Measurements from ENCODE around the gene SST. TPM values are rescaled to one million over a fixed set of nuclear protein-coding genes. Genes with fewer than 3 reads are reported as not detected.

Gene SST
- total RNA-seq, 2 donors from 2014 or later = 482 to 738 TPM

GRCh38 chr3:187623285-187623814, 46.8 kb downstream of the SST start:
- 46 to 58% methylated on average over 5 of the region's 5 CpGs for WGBS, 2 donors
- H3K27me3 ChIP-seq = no peaks in the 10 kb centered on the region
- DNase-seq (no peak), ATAC-seq (no peak)
- no peak for TF ChIP-seq POLR2A (IDR thresholded peaks at IDR 0.05)
- TF ChIP-seq CTCF (IDR thresholded peaks at IDR 0.05) = no peak
- no peaks in the 10 kb centered on the region for H3K36me3 ChIP-seq (replicated peaks in 1 of 2; ENCODE audit: insufficient read depth in 1 of 2, low read depth in 2 of 2)
- no peaks in the 10 kb centered on the region for H3K4me1 ChIP-seq
- no peak overlapping the region for H3K27ac ChIP-seq
- intact Hi-C loops (cut with DNase I) = no loop called here
- H3K4me3 ChIP-seq = no peak overlapping the region
- H3K9me3 ChIP-seq = no peaks in the 10 kb centered on the region

DNA sequence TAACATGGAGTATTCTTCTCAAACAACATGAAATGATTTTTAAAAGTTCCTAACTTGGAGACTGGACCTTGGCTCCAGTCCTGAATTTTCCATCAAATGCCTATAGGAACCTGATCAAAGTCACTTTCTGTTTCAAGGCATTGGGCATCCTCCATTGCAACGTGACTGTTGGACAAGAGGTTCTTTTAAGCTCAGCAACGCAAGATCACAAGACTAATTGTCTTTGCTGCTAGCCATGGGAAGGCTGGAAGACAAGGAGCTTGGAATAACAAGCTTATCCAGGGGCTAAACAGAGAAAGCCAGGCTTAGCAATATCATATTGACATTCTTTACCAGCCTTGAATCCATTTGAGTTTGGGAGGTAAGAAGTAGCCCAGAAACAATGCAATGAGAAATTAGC, 48.3 kb downstream of the SST start:
- Histone ChIP-seq H3K27ac (no peak overlapping the region), H3K4me1 (no peaks in the 10 kb centered on the region), H3K27me3 (no peaks in the 10 kb centered on the region), H3K36me3 (replicated peaks in 1 of 2; ENCODE audit: insufficient read depth in 1 of 2, low read depth in 2 of 2) (no peaks in the 10 kb centered on the region), H3K4me3 (no peak overlapping the region), H3K9me3 (no peaks in the 10 kb centered on the region)
- no peak for DNase-seq
- TF ChIP-seq CTCF (IDR thresholded peaks at IDR 0.05) (no peak), POLR2A (IDR thresholded peaks at IDR 0.05) (no peak)
- ATAC-seq = no peak
- intact Hi-C loops (cut with DNase I) = no loop called here
- 58 to 61% methylated on average over 2 of the region's 2 CpGs for WGBS, 2 donors

- Histone ChIP-seq H3K27me3 (no peaks in the 10 kb centered on the region), H3K36me3 (replicated peaks in 1 of 2; ENCODE audit: insufficient read depth in 1 of 2, low read depth in 2 of 2) (no peaks in the 10 kb centered on the region), H3K9me3 (no peaks in the 10 kb centered on the region), H3K27ac (no peak overlapping the region), H3K4me3 (no peak overlapping the region), H3K4me1 (no peaks in the 10 kb centered on the region)
- TF ChIP-seq POLR2A (IDR thresholded peaks at IDR 0.05) = no peak
- no peak for TF ChIP-seq CTCF (IDR thresholded peaks at IDR 0.05)
- WGBS, 2 donors = 75 to 83% methylated on average over 2 of the region's 2 CpGs
- DNase-seq (no peak), ATAC-seq (no peak)
- intact Hi-C loops (cut with DNase I) = no loop called here
These were observed 50.7 kb downstream of the SST start for GRCh38 chr3:187619461-187619860.

Other genes starting within 250 kb of the SST start
- not detected for gene RTP2, start 32.2 kb upstream of the SST start, total RNA-seq
- 10 to 100 TPM; 45.7 to 53.4 TPM for gene BCL6, start 75.1 kb upstream of the SST start, total RNA-seq